ENCODE data around the gene COPB1. TPM values are rescaled to one million over a fixed set of nuclear protein-coding genes. Genes with fewer than 3 reads are reported as not detected.

COPB1 gene
- total RNA-seq: 10 to 100 TPM; 64.1 to 85.2 (median 80.5) TPM

- Histone ChIP-seq H3K36me3 (peaks cover 20 to 55% (median 38%) of the 10 kb centered on the region in 4 donors), H3K27ac (replicated peaks in 1 of 4) (peak within 1 kb of the TSS; percentile 87 to 93 (median 91)), H3K27me3 (no peaks in the 10 kb centered on the region), H3K9me3 (no peaks in the 10 kb centered on the region), H3K4me1 (peaks cover 17 to 44% (median 36%) of the 10 kb centered on the region in 4 donors), H3K4me3 (peak within 1 kb of the TSS; percentile 83 to 91 (median 89))
- peak; percentile 97 for DNase-seq (ENCODE audit: extremely low spot score)
- TF ChIP-seq POLR2AphosphoS5 (IDR thresholded peaks at IDR 0.05) (peak; percentile 92 to 94), POLR2A (IDR thresholded peaks at IDR 0.05; ENCODE audit: low read depth) (no peak), CTCF (IDR thresholded peaks at IDR 0.05) (peak in 1 of 3 experiments; percentile 2), EP300 (IDR thresholded peaks at IDR 0.05) (no peak)
- intact Hi-C loops (cut with DNase I): loop anchor here (5.0 kb wide), 1 partner anchor 37 kb away; no protein-coding TSS in a partner anchor
- WGBS: 0% methylated on average over 19 of the region's 37 CpGs
Observed at GRCh38 chr11:14499560-14500180, at the start of gene COPB1. COPB1 (minus strand) TSS chr11:14499811; CDS start chr11:14498928, 883 bp downstream.

- no peak for DNase-seq (ENCODE audit: extremely low spot score)
- Histone ChIP-seq H3K27ac (replicated peaks in 1 of 4) (no peak overlapping the region), H3K27me3 (no peaks in the 10 kb centered on the region), H3K4me1 (peaks cover 0 to 14% (median 2%) of the 10 kb centered on the region in 4 donors), H3K4me3 (no peak overlapping the region), H3K9me3 (no peaks in the 10 kb centered on the region), H3K36me3 (no peaks in the 10 kb centered on the region)
- intact Hi-C loops (cut with DNase I): no loop called here
- 81% methylated on average over 2 of the region's 2 CpGs for WGBS
- TF ChIP-seq POLR2A (IDR thresholded peaks at IDR 0.05; ENCODE audit: low read depth): no peak
- TF ChIP-seq CTCF (IDR thresholded peaks at IDR 0.05): no peak
- TF ChIP-seq EP300 (IDR thresholded peaks at IDR 0.05): no peak
- TF ChIP-seq POLR2AphosphoS5 (IDR thresholded peaks at IDR 0.05): no peak
Observed at GRCh38 chr11:14547440-14547839, 47.8 kb upstream of the COPB1 start.

- DNase-seq (ENCODE audit: extremely low spot score): no peak
- H3K9me3 ChIP-seq: no peaks in the 10 kb centered on the region
- H3K27ac ChIP-seq (replicated peaks in 1 of 4): no peak overlapping the region
- no peak overlapping the region for H3K4me3 ChIP-seq
- no peaks in the 10 kb centered on the region for H3K36me3 ChIP-seq
- no peaks in the 10 kb centered on the region for H3K27me3 ChIP-seq
- H3K4me1 ChIP-seq: peaks cover 2 to 11% (median 9%) of the 10 kb centered on the region in 4 donors
- no peak for TF ChIP-seq CTCF (IDR thresholded peaks at IDR 0.05)
- TF ChIP-seq POLR2AphosphoS5 (IDR thresholded peaks at IDR 0.05): no peak
- TF ChIP-seq POLR2A (IDR thresholded peaks at IDR 0.05; ENCODE audit: low read depth): no peak
- TF ChIP-seq EP300 (IDR thresholded peaks at IDR 0.05): no peak
- intact Hi-C loops (cut with DNase I): no loop called here
Observed at GRCh38 chr11:14546672-14547071, 47.1 kb upstream of the COPB1 start.

- no peak for TF ChIP-seq POLR2A (IDR thresholded peaks at IDR 0.05; ENCODE audit: low read depth)
- TF ChIP-seq CTCF (IDR thresholded peaks at IDR 0.05): no peak
- no peak for TF ChIP-seq POLR2AphosphoS5 (IDR thresholded peaks at IDR 0.05)
- no peak overlapping the region for H3K4me3 ChIP-seq
- no peaks in the 10 kb centered on the region for H3K9me3 ChIP-seq
- H3K27ac ChIP-seq (replicated peaks in 1 of 4): no peak overlapping the region
- peaks cover 17 to 31% (median 27%) of the 10 kb centered on the region in 4 donors for H3K4me1 ChIP-seq
- H3K27me3 ChIP-seq: no peaks in the 10 kb centered on the region
- no peak for DNase-seq (ENCODE audit: extremely low spot score)
- 65% methylated on average over 3 of the region's 3 CpGs for WGBS
- H3K36me3 ChIP-seq: no peaks in the 10 kb centered on the region
- intact Hi-C loops (cut with DNase I): no loop called here
Observed at GRCh38 chr11:14544611-14545010, 45.0 kb upstream of the COPB1 start.
